DND-41 (cell line): ENCODE data around the gene GREM2.

Experiments
- CTCF ChIP-seq: IDR thresholded peaks from 2 replicates; pipeline ENCODE4 v1.5.1; 2012; ENCODE audit warnings: borderline replicate concordance, low read length, moderate library complexity, mild to moderate bottlenecking; ENCODE audit not compliant: poor library complexity, severe bottlenecking; ENCODE audit errors: extremely low read depth
- EZH2 ChIP-seq: IDR thresholded peaks from 3 replicates; pipeline ENCODE4 v1.6.1; 2012; ENCODE audit warnings: borderline replicate concordance, low read depth, mild to moderate bottlenecking, moderate library complexity, low read length, inconsistent platforms; ENCODE audit not compliant: severe bottlenecking

GRCh38 chr1:240501115-240501514, 110.8 kb downstream of the GREM2 start:
- TF ChIP-seq CTCF, result no peak
- no peak for TF ChIP-seq EZH2
